K562 (cell line): ENCODE results near the gene SET. TPM values are rescaled to one million over a fixed set of nuclear protein-coding genes. Genes with fewer than 3 reads are reported as not detected.

Experiments
- ATAC-seq: fragments of 200-7000 bp; cut with Tn5 transposase; 3 replicates; pipeline ENCODE4 v1.9.1; 2020; ENCODE audit warnings: moderate library complexity
- BruUV-seq: library from RNA; stranded (reverse); fragments of 400-500 nt; replicated peaks from 2 replicates; lab custom pipeline; 2021; lab: Mats Ljungman, UMichigan
- CTCF ChIA-PET: fragments of 300-600 bp; formaldehyde crosslinking; extraction: SDS; loops from one replicate; lab custom pipeline; 2021; ENCODE audit warnings: low intra/inter-chr PET ratio; lab: Yijun Ruan, JAX
- POLR2A ChIA-PET: fragments of 300-600, 350-650 bp; sonication (Branson Sonifier 250); formaldehyde crosslinking; extraction: SDS; loops from one replicate; lab custom pipeline; 2021; ENCODE audit warnings: antibody characterized with exemption, inconsistent platforms; lab: Yijun Ruan, JAX
- DNase-seq, 4 experiments: peaks; one replicate each; pipeline versions ENCODE4 v3.0.0 to v3.0.0-alpha.2; 2011 to 2018; ENCODE audit warnings: low spot score in 3 of 4, mixed read lengths in 3 of 4; ENCODE audit errors: extremely low read depth in 1 of 4
- FAIRE-seq: peaks from 2 replicates; lab custom pipeline; 2011; peaks lifted over from hg19 to GRCh38; lab: Jason Lieb, UNC
- H2AFZ ChIP-seq: 2 replicates; pipeline ENCODE4 v1.6.0; 2011; ENCODE audit warnings: low read depth, low read length, control low read depth, inconsistent platforms
- H3K27ac ChIP-seq: fragments of 200-600 bp; 3 replicates; pipeline ENCODE4 v1.8.0; 2011; ENCODE audit warnings: low read depth, mild to moderate bottlenecking, control low read depth, inconsistent platforms, low read length, moderate library complexity, mixed read lengths; ENCODE audit errors: extremely low read depth
- H3K27me3 ChIP-seq, 2 experiments: fragments of 300-600 bp in 1 of 2; 2 replicates in 1 of 2; 3 replicates in 1 of 2; pipeline versions ENCODE4 v1.6.0 to v1.8.0; 2011; ENCODE audit warnings: inconsistent platforms in 2 of 2, low read length in 2 of 2, mild to moderate bottlenecking in 1 of 2, mixed read lengths in 1 of 2, moderate library complexity in 1 of 2; ENCODE audit not compliant: control insufficient read depth in 2 of 2, insufficient read depth in 2 of 2
- H3K36me3 ChIP-seq: fragments of 300-600 bp; 3 replicates; pipeline ENCODE4 v1.8.0; 2011; ENCODE audit warnings: mild to moderate bottlenecking, low read length, inconsistent platforms; ENCODE audit not compliant: control insufficient read depth, insufficient read depth
- H3K4me1 ChIP-seq, 2 experiments: fragments of 200-600 bp in 1 of 2; replicated peaks in 1 of 2; 2 replicates in 1 of 2; 3 replicates in 1 of 2; pipeline versions ENCODE4 v1.5.1 to v1.8.0; 2011; ENCODE audit warnings: inconsistent platforms in 2 of 2, low read length in 2 of 2, mild to moderate bottlenecking in 1 of 2, mixed read lengths in 1 of 2, moderate library complexity in 1 of 2; ENCODE audit not compliant: control insufficient read depth in 2 of 2, insufficient read depth in 2 of 2
- H3K4me2 ChIP-seq: 2 replicates; pipeline ENCODE4 v1.6.1; 2011; ENCODE audit warnings: low read length, control low read depth, inconsistent platforms, mixed read lengths; ENCODE audit not compliant: insufficient read depth
- H3K4me3 ChIP-seq: fragments of 200-600 bp; sonication (generic), shearing (Covaris generic); 2 replicates; pipeline ENCODE4 v1.5.1; 2016; ENCODE audit warnings: control low read depth, inconsistent platforms
- H3K79me2 ChIP-seq: fragments of 200-600 bp; 3 replicates; pipeline ENCODE4 v1.8.0; 2011; ENCODE audit warnings: low read length, inconsistent platforms; ENCODE audit not compliant: control insufficient read depth, insufficient read depth
- H3K9ac ChIP-seq, 2 experiments: 2 replicates each; pipeline versions ENCODE4 v1.6.0 to v1.6.1; 2011; ENCODE audit warnings: low read depth in 2 of 2, low read length in 2 of 2, control low read depth in 1 of 2, inconsistent platforms in 1 of 2, mild to moderate bottlenecking in 1 of 2, mixed read lengths in 1 of 2; ENCODE audit not compliant: insufficient read depth in 1 of 2
- H3K9me1 ChIP-seq: one replicate; pipeline ENCODE4 v1.6.0; 2011; ENCODE audit warnings: inconsistent platforms, mild to moderate bottlenecking, low read length, moderate library complexity; ENCODE audit not compliant: control insufficient read depth, insufficient read depth
- H3K9me3 ChIP-seq: replicated peaks from 2 replicates; pipeline ENCODE4 v1.5.1; 2011; ENCODE audit warnings: low read depth, low read length, inconsistent platforms; ENCODE audit not compliant: control insufficient read depth, insufficient read depth
- H4K20me1 ChIP-seq: replicated peaks from 2 replicates; pipeline ENCODE4 v1.6.1; 2011; ENCODE audit warnings: low read length, inconsistent platforms, mixed read lengths; ENCODE audit not compliant: control insufficient read depth, insufficient read depth
- CAMTA2 ChIP-seq: fragments of 250-450 bp; sonication (Bioruptor Pico); conservative IDR thresholded peaks from 2 replicates; pipeline ENCODE4 v1.5.1; 2022
- CC2D1A ChIP-seq: fragments of 450-650 bp; IDR thresholded peaks from 2 replicates; pipeline ENCODE4 v1.6.1; 2017; ENCODE audit warnings: mild to moderate bottlenecking
- EGR1 ChIP-seq: fragments of 450-650 bp; conservative IDR thresholded peaks from 2 replicates; pipeline ENCODE4 v1.6.1; 2017; ENCODE audit warnings: mild to moderate bottlenecking
- MED1 ChIP-seq: sonication (generic); formaldehyde crosslinking; IDR thresholded peaks from 2 replicates; pipeline ENCODE4 v1.8.1; 2023; ENCODE audit warnings: missing genetic modification reagents, borderline replicate concordance
- MYC ChIP-seq, 2 experiments: fragments of 250-450 bp in 1 of 2; sonication (Bioruptor Pico) in 1 of 2; IDR thresholded peaks; 2 replicates each; pipeline versions ENCODE4 v1.5.1 to v1.6.1; 2012 to 2021; ENCODE audit warnings: low read depth in 2 of 2, borderline replicate concordance in 1 of 2, improper control_type of control experiment in 1 of 2, low read length in 1 of 2, mild to moderate bottlenecking in 1 of 2, moderate library complexity in 1 of 2
- NFIC ChIP-seq: fragments of 450-650 bp; IDR thresholded peaks from 2 replicates; pipeline ENCODE4 v1.6.1; 2017; ENCODE audit warnings: mild to moderate bottlenecking, inconsistent platforms
- NFXL1 ChIP-seq: fragments of 450-650 bp; formaldehyde crosslinking; IDR thresholded peaks from 2 replicates; pipeline ENCODE4 v1.4.0; 2021; ENCODE audit warnings: mild to moderate bottlenecking
- NKRF ChIP-seq: fragments of 450-650 bp; IDR thresholded peaks from 2 replicates; pipeline ENCODE4 v1.6.1; 2016; ENCODE audit warnings: borderline replicate concordance
- PHF20 ChIP-seq: fragments of 450-650 bp; IDR thresholded peaks from 2 replicates; pipeline ENCODE4 v1.6.1; 2018; ENCODE audit not compliant: partially characterized antibody
- TAF15 ChIP-seq: fragments of 200-400 bp; formaldehyde crosslinking; IDR thresholded peaks from 2 replicates; pipeline ENCODE4 v1.6.1; 2017; ENCODE audit warnings: mild to moderate bottlenecking, low read depth, low read length, moderate library complexity
- ZBTB11 ChIP-seq, 3 experiments: fragments of 200-800 bp in 1 of 3; fragments of 250-450 bp in 1 of 3; fragments of 450-650 bp in 1 of 3; sonication (Bioruptor Pico) in 1 of 3; sonication (Bioruptor generic) in 1 of 3; formaldehyde crosslinking in 1 of 3; IDR thresholded peaks; 2 replicates each; pipeline versions ENCODE4 v1.6.1 to v1.8.0; 2016 to 2022; ENCODE audit warnings: mild to moderate bottlenecking in 2 of 3, missing genetic modification characterization in 2 of 3, missing compliant biosample characterization in 1 of 3, moderate library complexity in 1 of 3
- ZNF253 ChIP-seq: fragments of 250-450 bp; sonication (Bioruptor Pico); conservative IDR thresholded peaks from 2 replicates; pipeline ENCODE4 v1.6.1; 2021; ENCODE audit warnings: mild to moderate bottlenecking
- ZNF740 ChIP-seq, 3 experiments: fragments of 200-800 bp in 1 of 3; sonication (Bioruptor generic) in 1 of 3; sonication (generic) in 1 of 3; formaldehyde crosslinking in 1 of 3; IDR thresholded peaks; 2 replicates each; pipeline versions ENCODE4 v1.6.1 to v1.8.0; 2016 to 2022; ENCODE audit warnings: mild to moderate bottlenecking in 2 of 3, missing compliant biosample characterization in 2 of 3, missing genetic modification characterization in 2 of 3, missing genetic modification reagents in 1 of 3
- WGBS: fragments of 100-300 bp; shearing (Covaris generic); methylation state at CpG from one replicate; pipeline ENCODE4 v1.1.6; 2016; ENCODE audit warnings: low coverage, mixed read lengths; ENCODE audit not compliant: insufficient coverage; ENCODE audit errors: missing lambda C conversion rate; 5-methylcytosine and 5-hydroxymethylcytosine counted together
- in situ Hi-C: fragments of 300-500 bp; cut with MboI; formaldehyde crosslinking; loops from 4 replicates; pipeline ENCODE4 v1.15.0; 2018; ENCODE audit warnings: inconsistent platforms, mixed read lengths
- intact Hi-C: fragments of 100-400 bp; cut with micrococcal nuclease; formaldehyde crosslinking; loops from 2 replicates; pipeline ENCODE4 v1.14.2; 2022
- polyA plus RNA-seq, 8 experiments: library from polyadenylated mRNA; depleted of rRNA in 4 of 8; stranded (reverse) in 5 of 8; unstranded in 3 of 8; fragments of >200 nt; fragmentation: Nextera tagmentation in 2 of 8; fragmentation: Illumina TruSeq in 1 of 8; extraction: Ambion mirVana in 2 of 8; extraction: Trizol in 1 of 8; gene quantifications; 2 replicates each; pipeline versions ENCODE4 v1.2.1 to v1.2.3, GENCODE V29; 2011 to 2014; ENCODE audit warnings: inconsistent platforms in 1 of 8, missing spikeins in 1 of 8
- total RNA-seq, 7 experiments: library from RNA; depleted of rRNA in 6 of 7; stranded (reverse); fragments of >200 nt in 6 of 7; fragmentation: Illumina TruSeq in 2 of 7; extraction: Trizol in 2 of 7; gene quantifications; 2 replicates each; pipeline versions ENCODE4 v1.2.1 to v1.2.3, GENCODE V29; 2011 to 2021; ENCODE audit warnings: low replicate concordance in 1 of 7

The SET gene
- total and polyA plus RNA-seq, 9 of the 15 experiments (the other 6 are each of a cell fraction or from before 2014, with no cell fraction given) = 404 to 1,447 (median 907) TPM

- no peaks in the 10 kb centered on the region for H3K9me3 ChIP-seq
- no peaks in the 10 kb centered on the region for H3K27me3 ChIP-seq
- BruUV-seq = no TSS peak
- DNase-seq (peak in 3 of 4 experiments; percentile 20 to 48 (median 41)), ATAC-seq (no peak), FAIRE-seq (peak; percentile 74)
- peaks cover 2% of the 10 kb centered on the region for H3K9me1 ChIP-seq
- intact Hi-C loops = no loop called here
- peaks cover 28% of the 10 kb centered on the region; the same call in 1 of the 3 replicates for H3K36me3 ChIP-seq
- peak overlapping the region; percentile 95 for H3K4me2 ChIP-seq
- peak overlapping the region; percentile 83 to 96 for H3K9ac ChIP-seq
- POLR2A ChIA-PET = interaction anchor here (0.6 to 1.5 kb wide), 6 partner anchors 9 to 218 kb away, joined by 3 to 9 read pairs (median 6); partner anchors contain the start of genes ENDOG and PKN3
- peak overlapping the region; percentile 72 for H3K27ac ChIP-seq
- peaks cover 8% of the 10 kb centered on the region; the same call in 2 of the 3 replicates for H3K79me2 ChIP-seq
- H3K4me3 ChIP-seq = peak overlapping the region; percentile 67
- in situ Hi-C loops = no loop called here
- H4K20me1 ChIP-seq = no peaks in the 10 kb centered on the region
- H3K4me1 ChIP-seq = peaks cover 8 to 51% of the 10 kb centered on the region in 2 experiments; a peak in 4 of 5 replicates
- CTCF ChIA-PET = no interaction called here
- peak overlapping the region; percentile 80 for H2AFZ ChIP-seq
- 20% methylated on average over 6 of the region's 7 CpGs for WGBS
- TF ChIP-seq PHF20 (no peak), NFXL1 (CRISPR knock-in tag) (no peak), MYC (IDR thresholded peaks at IDR 0.05; ENCODE audit: low read depth, low read length) (no peak), MYC (CRISPR knock-in tag; IDR thresholded peaks at IDR 0.05; ENCODE audit: borderline replicate concordance, low read depth) (peak; percentile 18; the same call in 1 of the 2 replicates), ZNF740 (CRISPR knock-in tag; IDR thresholded peaks at IDR 0.05) (peak; percentile 89), ZNF740 (tag; IDR thresholded peaks at IDR 0.05) (peak in 1 of 2 experiments; percentile 58; a peak in 1 of 4 replicates), TAF15 (no peak), NFIC (peak; percentile 87), MED1 (CRISPR knock-in tag) (0 out of 2 replicates have a peak, but pooled peaks have one; percentile 55), ZBTB11 (CRISPR knock-in tag; IDR thresholded peaks at IDR 0.05) (0 out of 6 replicates have a peak, but pooled peaks of 1 of the 3 experiments have one; percentile 57), NKRF (peak; percentile 36; the same call in 1 of the 2 replicates), EGR1 (0 out of 2 replicates have a peak, but pooled peaks have one; percentile 10), CC2D1A (0 out of 2 replicates have a peak, but pooled peaks have one; percentile 43), CAMTA2 (CRISPR knock-in tag) (no peak), ZNF253 (CRISPR knock-in tag) (no peak)
Observed at GRCh38 chr9:128723352-128723865, 34.4 kb downstream of the SET start.
